Peyer's patch (tissue), 4 donors: ENCODE results near the gene GRID2. TPM values are rescaled to one million over a fixed set of nuclear protein-coding genes. Genes with fewer than 3 reads are reported as not detected.

Experiments
- DNase-seq, 3 donors: peaks; one replicate each; pipeline ENCODE4 v3.0.0-alpha.2; 2017 to 2019
- H3K27ac ChIP-seq, 4 donors: fragments of 200-600 bp; sonication (generic); one replicate each; pipeline ENCODE4 v1.5.1; 2016 to 2019
- H3K27me3 ChIP-seq, 2 donors: fragments of 200-600 bp; sonication (generic); one replicate each; pipeline ENCODE4 v1.5.1; 2019
- H3K36me3 ChIP-seq, 3 donors: fragments of 200-600 bp; sonication (generic); one replicate each; pipeline ENCODE4 v1.5.1; 2016 to 2019
- H3K4me1 ChIP-seq, 4 donors: fragments of 200-600 bp; sonication (generic); one replicate each; pipeline ENCODE4 v1.5.1; 2016 to 2019
- H3K4me3 ChIP-seq, 4 donors: fragments of 200-600 bp; sonication (generic); 1 replicate in 3 of 4; 2 replicates in 1 of 4; pipeline ENCODE4 v1.5.1; 2016 to 2019; ENCODE audit warnings: mild to moderate bottlenecking in 1 of 4
- H3K9me3 ChIP-seq, 4 donors: fragments of 200-600 bp; sonication (generic); one replicate each; pipeline ENCODE4 v1.5.1; 2016 to 2019; ENCODE audit warnings: mild to moderate bottlenecking in 1 of 4
- POLR2A ChIP-seq, 2 donors: fragments of 450-650 bp; IDR thresholded peaks; one replicate each; pipeline ENCODE4 v1.5.1; 2017; ENCODE audit warnings: antibody characterized with exemption in 2 of 2, mild to moderate bottlenecking in 2 of 2, moderate library complexity in 2 of 2
- total RNA-seq, 4 donors: library from RNA; depleted of rRNA; stranded (reverse); fragments of >200 nt; gene quantifications; one replicate each; pipeline ENCODE4 v1.1.0, GENCODE V29; 2016
- TF ChIP-seq, protein P1 (sequence below), 6 experiments: fragments of 450-650 bp in 4 of 6; fragments of 200-600 bp in 2 of 6; sonication (generic) in 1 of 6; IDR thresholded peaks; one replicate each; pipeline ENCODE4 v1.5.1; 2017 to 2019; ENCODE audit warnings: antibody characterized with exemption in 6 of 6, mild to moderate bottlenecking in 3 of 6, moderate library complexity in 1 of 6

GRID2 gene
- total RNA-seq, 4 donors from 2014 or later = 0.54 TPM; not detected in 3

DNA sequence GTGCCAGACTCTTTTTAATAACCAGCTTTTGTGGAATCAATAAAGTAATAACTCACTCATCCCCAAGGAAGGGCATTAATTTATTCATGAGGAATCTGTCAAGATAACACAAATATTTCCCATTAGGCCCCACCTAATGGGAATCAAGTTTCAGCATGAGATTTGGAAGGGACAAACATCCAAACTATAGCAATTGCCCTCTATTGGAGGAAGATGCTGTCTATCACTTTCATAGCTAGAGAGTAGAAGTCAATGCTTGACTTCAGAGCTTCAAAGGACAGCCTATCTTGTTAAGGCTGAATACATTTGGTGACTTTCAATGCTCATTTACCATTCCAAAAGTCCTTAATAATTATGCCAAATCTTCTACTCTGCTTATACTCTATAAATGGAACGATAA lies 1439.9 kb downstream of the GRID2 start:
- no peak for DNase-seq
- no peaks in the 10 kb centered on the region for H3K27me3 ChIP-seq
- no peak overlapping the region for H3K27ac ChIP-seq
- H3K4me1 ChIP-seq = no peaks in the 10 kb centered on the region
- no peak for TF ChIP-seq POLR2A (IDR thresholded peaks at IDR 0.05)
- TF ChIP-seq, protein P1, sequence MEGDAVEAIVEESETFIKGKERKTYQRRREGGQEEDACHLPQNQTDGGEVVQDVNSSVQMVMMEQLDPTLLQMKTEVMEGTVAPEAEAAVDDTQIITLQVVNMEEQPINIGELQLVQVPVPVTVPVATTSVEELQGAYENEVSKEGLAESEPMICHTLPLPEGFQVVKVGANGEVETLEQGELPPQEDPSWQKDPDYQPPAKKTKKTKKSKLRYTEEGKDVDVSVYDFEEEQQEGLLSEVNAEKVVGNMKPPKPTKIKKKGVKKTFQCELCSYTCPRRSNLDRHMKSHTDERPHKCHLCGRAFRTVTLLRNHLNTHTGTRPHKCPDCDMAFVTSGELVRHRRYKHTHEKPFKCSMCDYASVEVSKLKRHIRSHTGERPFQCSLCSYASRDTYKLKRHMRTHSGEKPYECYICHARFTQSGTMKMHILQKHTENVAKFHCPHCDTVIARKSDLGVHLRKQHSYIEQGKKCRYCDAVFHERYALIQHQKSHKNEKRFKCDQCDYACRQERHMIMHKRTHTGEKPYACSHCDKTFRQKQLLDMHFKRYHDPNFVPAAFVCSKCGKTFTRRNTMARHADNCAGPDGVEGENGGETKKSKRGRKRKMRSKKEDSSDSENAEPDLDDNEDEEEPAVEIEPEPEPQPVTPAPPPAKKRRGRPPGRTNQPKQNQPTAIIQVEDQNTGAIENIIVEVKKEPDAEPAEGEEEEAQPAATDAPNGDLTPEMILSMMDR (IDR thresholded peaks at IDR 0.05) = no peak
- H3K36me3 ChIP-seq = no peaks in the 10 kb centered on the region
- H3K4me3 ChIP-seq = no peak overlapping the region
- no peaks in the 10 kb centered on the region for H3K9me3 ChIP-seq

DNA sequence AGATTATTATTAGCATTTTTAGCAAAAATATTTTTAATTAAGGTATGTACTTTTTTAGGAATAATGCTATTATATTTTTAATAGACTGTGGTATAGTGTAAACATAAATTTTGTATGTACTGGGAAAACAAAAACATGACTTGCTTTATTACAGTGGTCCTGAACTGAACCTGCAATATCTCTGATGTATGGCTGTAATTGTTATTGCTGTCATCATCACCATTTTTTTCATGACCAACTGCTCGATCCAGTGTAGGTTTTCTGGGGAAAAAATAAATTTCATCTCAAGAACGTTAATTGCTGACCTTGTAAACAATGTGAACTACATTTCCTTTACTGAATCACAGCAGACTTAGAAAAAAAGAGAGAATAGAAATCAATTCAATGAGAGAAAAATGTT lies 1441.2 kb downstream of the GRID2 start:
- Histone ChIP-seq H3K27me3 (no peaks in the 10 kb centered on the region), H3K27ac (no peak overlapping the region), H3K4me1 (no peaks in the 10 kb centered on the region), H3K9me3 (no peaks in the 10 kb centered on the region), H3K36me3 (no peaks in the 10 kb centered on the region), H3K4me3 (no peak overlapping the region)
- no peak for DNase-seq
- TF ChIP-seq, protein P1 (IDR thresholded peaks at IDR 0.05) = no peak
- TF ChIP-seq POLR2A (IDR thresholded peaks at IDR 0.05) = no peak

DNA sequence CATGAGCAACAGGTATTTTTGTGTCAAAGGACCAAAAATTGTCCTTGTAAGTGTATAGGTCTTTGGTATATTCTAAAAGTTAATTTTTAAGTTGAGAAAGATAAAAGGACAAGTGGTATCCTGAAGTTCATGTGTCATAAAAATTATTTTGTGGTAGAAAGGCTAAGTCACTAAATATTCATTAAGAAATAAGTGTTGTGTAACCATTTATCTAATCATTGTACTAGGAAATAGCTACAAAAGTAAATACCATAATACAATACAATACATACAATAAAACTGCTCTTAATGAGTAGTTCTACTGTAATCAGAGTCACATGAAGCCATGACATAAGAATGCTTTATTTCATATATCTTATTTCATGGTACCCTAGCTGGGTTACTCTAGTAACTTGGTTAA lies 1442.3 kb downstream of the GRID2 start:
- H3K27me3 ChIP-seq = no peaks in the 10 kb centered on the region
- H3K4me1 ChIP-seq = no peaks in the 10 kb centered on the region
- H3K27ac ChIP-seq = no peak overlapping the region
- H3K36me3 ChIP-seq = no peaks in the 10 kb centered on the region
- TF ChIP-seq POLR2A (IDR thresholded peaks at IDR 0.05) = no peak
- TF ChIP-seq, protein P1 (IDR thresholded peaks at IDR 0.05) = no peak
- H3K9me3 ChIP-seq = no peaks in the 10 kb centered on the region
- no peak overlapping the region for H3K4me3 ChIP-seq
- no peak for DNase-seq

DNA sequence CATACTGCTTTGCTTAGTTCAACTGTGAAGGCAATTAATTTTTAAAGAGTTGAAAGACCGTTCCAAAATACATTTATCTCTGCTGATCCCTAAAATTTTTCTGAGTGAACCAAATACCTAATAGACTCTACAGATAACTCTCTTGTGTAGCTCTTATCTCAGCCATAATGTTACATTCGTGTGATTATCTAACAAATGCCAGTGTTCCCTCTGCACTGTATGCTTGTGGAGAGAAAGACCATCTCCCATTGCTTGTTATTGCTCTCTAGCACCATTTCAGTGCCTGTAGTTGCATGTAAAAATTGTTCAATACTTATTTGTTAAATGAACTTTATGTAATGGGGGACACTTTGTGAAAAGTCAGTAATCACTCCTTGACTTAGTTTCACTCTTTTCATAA lies 1443.5 kb downstream of the GRID2 start:
- Histone ChIP-seq H3K9me3 (no peaks in the 10 kb centered on the region), H3K27me3 (no peaks in the 10 kb centered on the region), H3K36me3 (no peaks in the 10 kb centered on the region), H3K4me1 (no peaks in the 10 kb centered on the region), H3K27ac (no peak overlapping the region), H3K4me3 (no peak overlapping the region)
- TF ChIP-seq, protein P1 (IDR thresholded peaks at IDR 0.05) = no peak
- no peak for TF ChIP-seq POLR2A (IDR thresholded peaks at IDR 0.05)
- no peak for DNase-seq

DNA sequence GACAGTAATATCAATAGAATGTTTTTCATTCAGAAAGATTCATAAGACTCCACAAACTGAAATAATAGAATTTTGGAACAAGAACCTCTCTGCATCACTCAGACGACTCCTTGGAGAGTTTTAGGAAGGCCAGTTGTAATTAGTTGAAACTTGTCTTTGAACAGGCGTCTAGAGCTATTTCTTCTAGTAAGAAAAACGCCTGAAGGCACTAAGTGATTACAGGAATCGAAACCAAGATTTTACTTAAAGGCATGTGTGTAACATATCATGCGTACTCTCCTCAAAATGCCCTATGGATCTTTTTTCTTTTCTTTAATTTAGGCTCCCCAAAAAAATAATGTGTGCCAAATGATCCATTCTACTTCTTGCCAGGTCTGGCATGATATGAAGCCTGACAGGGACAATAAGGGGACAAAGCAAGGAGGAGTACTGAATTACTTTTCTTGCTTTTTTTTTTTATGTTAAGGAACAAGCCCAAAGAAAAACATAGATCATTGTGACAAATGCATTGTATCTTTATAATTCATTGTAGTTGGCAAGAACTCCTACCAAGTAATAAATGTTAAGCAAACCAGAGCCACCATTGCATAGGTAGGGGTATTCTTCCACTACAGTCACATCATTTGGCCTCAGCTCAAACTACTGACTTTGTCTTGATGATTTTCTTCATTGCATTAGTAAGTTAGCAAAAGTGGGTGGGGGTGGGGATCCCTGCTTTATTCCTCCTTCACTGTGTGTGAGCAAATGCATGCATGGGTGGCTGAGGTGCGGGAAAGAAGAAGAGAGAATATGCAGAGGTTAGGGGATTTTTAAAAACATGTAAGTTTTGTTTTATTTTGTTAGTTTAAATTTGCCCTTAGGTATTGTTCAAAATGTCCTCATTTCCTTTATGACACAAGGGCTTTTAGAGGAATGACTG lies 1444.9 kb downstream of the GRID2 start:
- H3K27me3 ChIP-seq = no peaks in the 10 kb centered on the region
- H3K4me3 ChIP-seq = no peak overlapping the region
- TF ChIP-seq, protein P1 (IDR thresholded peaks at IDR 0.05) = no peak
- no peak for TF ChIP-seq POLR2A (IDR thresholded peaks at IDR 0.05)
- no peaks in the 10 kb centered on the region for H3K9me3 ChIP-seq
- no peak for DNase-seq
- no peaks in the 10 kb centered on the region for H3K36me3 ChIP-seq
- H3K27ac ChIP-seq = no peak overlapping the region
- no peaks in the 10 kb centered on the region for H3K4me1 ChIP-seq
